NCI-H2227 (cell line): ENCODE results near the gene NIN.
"Not testable (repeated sequence)": the region's sequence is repeated elsewhere in the genome, so short reads cannot be mapped to it uniquely, and the experiment has no call there.

ENCODE experiments used
- DNase-seq: peaks from one replicate; lab custom pipeline; 2025; ENCODE audit not compliant: unreplicated experiment; lab: John Stamatoyannopoulos, UW

NIN gene

DNA sequence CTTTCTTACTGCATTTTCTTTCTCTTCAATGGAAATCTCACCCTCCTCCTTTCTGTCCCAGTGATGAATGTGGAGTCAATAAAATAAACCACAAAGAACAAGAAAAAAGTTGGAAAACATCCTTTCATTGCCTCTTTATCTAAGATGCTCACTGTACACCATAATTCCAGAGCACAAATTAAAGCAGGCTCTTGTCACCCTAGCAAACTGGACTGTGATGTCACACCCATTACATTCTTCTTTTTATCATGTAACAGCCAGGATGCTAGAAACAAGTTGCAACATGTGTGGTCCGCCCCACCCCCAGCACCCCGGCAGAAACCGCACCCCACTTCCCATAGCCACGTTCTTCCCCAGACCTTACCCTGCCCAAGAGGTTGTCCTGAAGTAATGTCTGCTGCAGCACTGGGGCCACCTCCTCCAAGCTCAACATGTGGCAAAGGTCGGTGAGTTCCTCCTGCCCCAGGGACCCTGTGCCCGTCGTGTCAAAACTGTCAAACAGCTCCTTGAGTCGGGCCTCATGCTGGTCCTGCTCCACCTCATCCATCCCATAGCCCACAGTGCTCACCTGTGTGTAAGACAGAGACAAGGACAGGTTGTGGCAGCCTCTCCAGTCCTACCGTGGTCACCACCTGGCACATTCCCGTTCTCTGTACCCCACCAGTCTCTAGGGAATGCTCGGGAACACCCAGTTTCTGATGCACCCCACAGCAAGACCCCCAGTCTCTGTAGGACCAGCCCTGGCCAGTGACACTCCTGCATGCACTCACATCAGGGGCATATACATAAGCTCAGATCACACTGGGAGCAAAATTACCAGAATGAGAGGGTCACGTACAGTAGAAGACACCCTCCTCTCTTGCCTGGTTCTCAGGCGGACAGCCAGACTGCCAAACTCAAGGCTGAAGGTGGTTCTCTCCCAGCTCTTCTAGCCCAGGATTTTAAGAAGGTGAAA, 9.2 kb downstream of the NIN start:
- no peak for DNase-seq

DNA sequence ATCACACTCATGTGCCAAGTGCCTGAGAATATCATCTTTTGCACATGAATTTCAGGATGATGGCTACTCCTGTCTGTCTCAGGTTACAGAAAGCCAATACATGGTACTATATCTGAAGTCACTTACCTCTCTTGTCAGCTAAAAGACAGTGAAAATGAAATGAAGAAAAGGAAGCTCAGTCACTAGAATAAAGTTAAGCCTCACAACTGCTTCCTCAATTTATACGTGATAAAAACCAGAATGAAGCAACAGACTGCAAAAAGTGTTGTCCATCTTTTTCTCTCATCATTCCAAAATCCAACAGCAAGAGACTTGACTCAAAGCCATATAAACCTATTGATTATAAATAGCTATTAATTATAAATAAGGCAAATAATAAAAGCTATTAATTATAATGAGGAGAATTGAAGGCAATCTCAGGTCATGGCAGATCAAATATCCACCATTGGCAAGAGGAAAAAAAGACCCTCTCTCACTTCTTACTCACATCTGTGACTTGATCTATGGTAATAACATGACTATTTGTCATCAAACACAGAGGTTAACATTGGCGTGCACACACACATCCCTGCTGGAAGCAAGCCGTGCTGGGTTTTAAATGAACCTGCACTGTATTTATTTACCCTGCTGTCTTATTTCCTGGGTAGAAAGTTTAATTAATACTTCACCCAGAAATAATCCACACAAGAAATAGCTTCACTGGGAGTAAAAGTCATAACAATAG, 10.0 kb downstream of the NIN start:
- no peak for DNase-seq

DNA sequence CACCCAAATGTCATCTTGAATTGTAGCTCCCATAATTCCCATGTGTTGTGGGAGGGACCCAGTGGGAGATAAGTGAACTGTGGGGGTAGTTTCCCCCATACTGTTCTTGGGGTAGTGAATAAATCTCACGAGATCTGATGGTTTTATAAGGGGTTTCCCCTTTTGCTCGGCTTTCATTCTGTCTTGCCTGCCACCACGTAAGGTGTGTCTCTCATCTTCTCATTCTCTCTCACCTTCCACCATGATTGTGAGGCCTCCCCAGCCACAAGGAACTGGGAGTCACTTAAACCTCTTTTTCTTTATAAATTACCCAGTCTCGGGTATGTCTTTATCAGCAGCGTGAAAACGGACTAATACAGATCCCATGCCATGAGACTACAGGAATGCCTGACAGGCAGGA, 11.7 kb downstream of the NIN start:
- not testable (repeated sequence) for DNase-seq

DNA sequence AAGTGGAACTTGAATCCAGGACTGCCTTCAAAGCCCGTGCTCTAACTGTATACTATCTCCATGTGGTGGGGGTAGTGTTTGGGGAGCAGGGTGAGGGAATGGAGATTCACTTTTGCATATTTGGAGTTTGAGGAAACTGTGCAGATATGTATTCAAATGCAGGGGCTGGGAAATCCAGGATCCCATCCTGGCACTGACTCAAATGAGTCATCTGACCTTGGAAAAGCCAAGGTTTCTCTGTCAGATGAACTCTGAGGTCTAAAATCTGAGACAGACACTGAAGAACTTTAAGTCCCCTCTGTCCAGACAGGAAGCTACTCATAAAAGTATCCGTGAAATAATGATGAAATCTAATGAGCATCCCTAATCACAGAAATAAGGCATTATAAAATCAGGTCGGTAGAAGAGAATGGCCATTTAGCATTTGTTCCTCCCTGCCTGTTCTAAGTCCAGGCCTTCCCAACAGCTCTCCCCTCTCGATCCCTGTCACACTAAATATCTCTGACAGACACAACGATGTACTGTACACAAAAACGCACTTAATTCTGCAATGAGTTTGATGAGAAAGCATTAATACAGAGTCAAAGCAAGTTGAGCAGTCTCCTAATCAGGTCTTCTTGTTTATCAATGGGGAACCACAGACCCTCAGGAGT, 14.4 kb downstream of the NIN start:
- DNase-seq: no peak

DNA sequence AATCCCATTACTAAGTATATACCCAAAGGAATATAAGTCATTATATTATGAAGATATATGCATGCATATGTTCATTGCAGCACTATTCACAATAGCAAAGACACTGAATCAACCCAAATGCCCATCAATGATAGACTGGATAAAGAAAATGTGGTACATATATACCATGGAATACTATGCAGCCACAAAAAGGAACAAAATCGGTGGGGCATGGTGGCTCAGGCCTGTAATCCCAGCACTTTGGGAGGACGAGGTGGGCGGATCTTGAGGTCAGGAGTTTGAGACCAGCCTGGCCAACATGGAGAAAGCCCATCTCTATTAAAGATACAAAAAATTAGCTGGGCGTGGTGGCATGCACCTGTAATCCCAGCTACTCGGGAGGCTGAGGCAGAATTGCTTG, 15.4 kb downstream of the NIN start:
- DNase-seq: not testable (repeated sequence)

DNA sequence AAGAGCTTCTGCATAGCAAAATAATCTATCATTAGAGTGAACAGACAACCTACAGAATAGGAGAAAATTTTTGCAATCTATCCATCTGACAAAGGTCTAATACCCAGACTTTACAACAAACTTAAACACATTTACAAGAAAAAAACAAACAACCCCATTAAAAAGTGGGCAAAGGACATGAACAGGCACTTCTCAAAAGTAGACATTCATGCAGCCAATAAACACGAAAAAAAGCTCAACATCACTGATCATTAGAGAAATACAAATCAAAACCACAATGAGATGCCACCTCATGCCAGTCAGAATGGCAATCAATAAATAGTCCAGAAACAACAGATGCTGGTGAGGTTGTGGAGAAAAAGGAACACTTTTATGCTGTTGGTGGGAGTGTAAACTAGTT, 15.9 kb downstream of the NIN start:
- not testable (repeated sequence) for DNase-seq

DNA sequence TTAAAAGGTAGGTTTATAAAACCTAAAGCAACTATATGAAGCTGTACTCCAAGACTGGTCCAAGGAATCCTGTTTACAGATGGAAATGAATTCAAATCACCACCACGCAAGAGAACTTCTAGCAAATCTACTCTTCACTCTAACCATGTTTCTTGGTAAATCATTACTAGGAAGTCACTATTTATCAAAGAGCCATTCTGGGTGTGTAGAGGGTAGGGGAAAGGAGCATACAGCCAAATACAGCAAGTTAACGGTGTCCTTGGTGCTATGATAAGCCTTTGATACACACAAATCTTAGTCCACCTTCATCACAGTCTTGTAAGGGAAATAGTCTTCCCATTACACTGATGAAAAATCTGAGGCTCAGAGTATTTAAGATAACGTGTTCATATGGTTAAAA, 16.8 kb downstream of the NIN start:
- no peak for DNase-seq

DNA sequence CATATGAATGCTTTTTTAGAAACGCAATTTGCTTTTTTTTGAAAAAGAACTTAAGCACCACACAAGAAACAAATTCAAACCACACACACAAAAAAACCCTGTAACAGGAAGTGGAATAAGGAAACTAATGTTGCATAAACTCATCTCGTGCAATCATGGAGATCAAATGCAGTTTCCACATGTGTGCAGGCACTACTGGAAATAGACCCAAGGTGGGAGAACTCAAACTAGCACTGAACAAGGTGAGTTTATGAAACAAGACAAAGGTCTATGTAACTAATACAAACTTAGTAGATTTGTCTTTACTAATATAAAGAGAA, 17.5 kb downstream of the NIN start:
- DNase-seq: no peak

DNA sequence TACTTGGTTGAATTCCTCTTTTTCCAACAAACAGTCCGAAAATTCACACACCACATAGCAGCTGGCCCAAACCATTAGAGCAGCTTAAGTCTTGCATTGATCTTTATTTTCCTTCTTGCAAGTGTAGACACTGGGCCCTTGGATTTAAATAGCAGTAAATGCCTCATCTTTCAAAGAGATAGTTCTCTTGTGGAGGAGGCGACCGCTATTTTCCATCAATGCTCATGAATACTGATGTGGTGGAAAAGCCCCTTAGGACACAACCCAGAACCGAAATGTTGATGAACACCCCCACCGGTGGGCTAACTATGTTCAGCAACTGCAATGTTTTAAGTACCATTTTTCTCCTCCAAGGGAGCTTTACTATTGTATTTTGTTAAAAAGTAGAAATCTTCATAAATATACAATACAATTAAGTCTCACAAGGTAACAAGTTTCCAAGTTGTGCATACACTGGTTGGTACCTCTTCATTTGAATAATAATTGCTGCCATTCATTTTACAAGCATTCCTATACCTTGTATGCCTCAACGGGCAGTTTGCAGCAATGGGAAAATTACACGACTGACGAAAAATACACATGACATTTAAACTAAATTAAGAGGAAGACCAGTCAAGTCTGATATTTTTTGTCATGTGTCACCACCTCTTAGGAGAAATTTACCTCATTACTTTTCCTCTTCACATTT, 18.0 kb downstream of the NIN start:
- DNase-seq: no peak

DNA sequence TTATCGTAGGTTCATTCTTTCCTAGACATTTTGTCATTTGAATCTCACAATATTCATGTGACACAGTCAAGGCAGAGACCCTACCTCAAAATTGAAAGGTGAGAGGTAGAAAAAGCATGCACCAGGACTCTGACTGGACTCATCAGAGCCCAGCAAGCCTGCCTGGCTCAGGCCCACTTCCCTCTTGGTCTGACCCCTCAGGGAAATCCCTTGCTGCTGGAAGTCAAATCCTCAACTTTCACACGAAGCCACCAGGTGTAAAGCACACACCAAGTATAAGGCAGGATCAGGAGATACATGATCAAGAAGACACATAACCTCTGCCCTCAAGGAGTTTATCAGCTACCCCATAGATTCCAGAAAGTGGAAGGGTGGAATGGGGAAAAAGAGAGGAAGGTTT, 18.8 kb downstream of the NIN start:
- DNase-seq: no peak

DNA sequence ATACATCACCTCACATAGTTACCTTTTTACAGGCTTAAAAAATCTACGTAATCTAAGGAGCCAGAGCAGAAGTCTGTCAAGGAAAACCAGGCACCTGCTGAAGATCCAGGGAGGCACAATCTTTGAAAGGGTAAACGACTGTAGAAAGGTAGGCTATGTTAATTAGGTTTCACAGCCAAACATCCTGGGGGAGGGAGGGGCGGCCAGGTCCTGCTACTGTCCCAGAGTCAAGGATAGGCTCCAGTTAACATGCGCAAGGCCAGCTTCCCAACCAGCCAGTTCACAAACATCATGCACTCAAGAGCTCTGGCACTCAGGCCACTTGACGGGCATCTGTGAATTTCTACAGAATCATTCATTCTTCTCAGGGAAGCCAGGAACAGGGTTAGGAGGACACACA, 22.9 kb downstream of the NIN start:
- DNase-seq: no peak

DNA sequence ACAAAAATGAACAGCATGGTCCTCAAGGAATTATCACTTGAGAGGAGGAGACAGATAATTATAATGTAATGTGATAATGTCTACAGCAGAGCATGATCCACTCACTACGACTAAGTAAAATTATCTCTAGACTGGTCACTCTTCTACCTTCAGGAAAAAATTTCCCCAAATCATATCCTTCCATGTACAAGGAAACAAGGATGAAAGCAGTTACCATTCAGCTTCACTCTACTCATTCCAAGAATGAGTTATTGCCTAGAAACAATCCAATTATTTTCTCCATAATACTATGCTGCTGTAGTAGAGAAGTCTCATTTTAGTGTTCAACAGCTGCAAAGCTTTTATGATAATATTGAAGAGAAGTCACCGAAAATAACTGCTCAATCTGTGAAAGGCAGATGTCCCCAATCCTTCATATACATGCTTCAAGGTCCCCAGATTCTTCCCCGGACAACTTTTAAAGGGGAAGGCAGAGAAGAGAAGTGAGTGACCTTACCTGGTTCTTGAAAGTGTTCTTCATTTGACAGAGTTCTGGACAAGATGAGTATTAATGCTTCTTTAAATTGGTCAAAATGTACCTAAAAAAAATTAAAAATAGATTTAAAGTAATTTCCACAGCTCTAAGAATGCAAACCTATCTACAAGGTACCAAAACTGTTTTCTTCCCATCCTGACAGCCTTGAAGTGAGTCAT, 24.6 kb downstream of the NIN start:
- peak; percentile 55 for DNase-seq

DNA sequence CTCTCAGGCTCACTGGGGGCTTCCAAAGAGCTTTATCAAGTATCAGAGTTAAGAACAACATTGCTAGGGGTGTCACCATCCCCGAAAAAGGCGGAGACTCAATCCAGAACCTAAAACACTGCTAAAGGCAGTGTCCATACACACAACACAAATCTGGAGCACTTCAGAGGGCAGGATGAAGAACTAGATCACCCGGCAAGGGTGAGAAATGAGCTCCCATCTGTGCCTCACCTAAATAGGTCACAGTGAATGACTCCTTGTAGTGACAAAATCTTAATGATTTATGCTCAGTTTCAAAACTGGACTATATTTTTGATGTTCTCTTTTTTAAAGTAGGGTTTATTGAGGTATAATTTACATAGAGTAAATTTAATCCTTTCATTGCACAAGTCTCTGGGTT, 25.6 kb downstream of the NIN start:
- DNase-seq: no peak

DNA sequence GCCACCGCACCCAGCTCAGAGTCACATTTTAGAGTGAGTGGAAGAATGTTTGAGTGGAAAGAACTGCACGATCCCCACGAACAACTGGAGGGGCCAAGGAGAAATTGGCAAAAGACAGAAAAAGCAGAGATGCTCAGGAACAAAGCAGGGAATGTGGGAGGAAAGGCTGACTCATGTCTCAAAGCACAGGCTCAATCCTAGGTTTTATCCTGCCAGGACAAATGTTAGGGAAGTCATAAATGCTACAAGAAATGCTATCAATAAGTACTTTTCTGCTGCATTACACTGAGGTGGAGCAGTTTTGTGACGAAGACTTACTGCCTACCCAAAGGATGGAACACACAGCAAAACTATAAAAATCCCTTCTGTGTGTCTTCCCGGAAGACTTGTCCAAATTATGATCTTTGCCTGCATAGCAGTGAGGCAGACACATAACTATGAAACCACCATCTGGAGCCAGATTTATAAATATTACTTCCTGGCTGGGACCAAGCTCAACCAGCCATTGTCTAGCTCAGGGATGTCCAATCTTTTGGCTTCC, 26.7 kb downstream of the NIN start:
- DNase-seq: no peak

DNA sequence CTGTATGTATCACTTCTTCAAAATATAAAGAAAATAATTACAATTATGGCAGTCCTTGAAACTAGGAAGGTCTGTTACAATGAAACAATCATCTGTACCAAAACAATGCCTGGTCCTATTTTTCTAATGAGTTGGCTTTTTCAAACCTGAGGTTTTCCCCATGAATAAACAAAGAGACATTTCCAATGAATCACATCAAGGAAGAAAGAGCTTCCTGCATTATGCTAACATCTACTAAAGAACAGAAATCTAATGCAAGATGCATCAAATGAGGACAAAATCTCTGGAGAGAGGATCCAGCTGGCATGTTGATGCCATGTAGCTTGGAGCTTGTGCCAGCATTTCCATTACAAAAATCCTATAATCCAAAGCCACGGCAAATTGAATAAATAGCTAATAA, 29.3 kb downstream of the NIN start:
- no peak for DNase-seq

DNA sequence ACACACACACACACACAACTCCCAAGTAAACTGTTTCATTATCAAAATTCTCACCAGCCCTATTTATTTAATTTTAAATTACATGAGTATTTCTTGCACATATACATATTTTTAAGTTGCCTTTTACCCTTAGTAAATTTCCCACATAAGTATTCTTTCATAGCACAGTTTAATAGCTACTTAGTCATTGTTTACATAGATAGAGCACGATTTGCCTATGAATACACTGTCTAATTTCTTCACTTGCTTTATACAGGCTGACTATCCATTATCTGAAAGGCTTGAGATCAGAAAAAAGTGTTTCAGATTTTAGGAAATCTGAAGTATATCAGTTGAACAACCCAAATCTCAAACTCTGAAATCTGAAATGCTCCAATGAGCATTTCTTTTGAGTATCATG, 30.9 kb downstream of the NIN start:
- no peak for DNase-seq

DNA sequence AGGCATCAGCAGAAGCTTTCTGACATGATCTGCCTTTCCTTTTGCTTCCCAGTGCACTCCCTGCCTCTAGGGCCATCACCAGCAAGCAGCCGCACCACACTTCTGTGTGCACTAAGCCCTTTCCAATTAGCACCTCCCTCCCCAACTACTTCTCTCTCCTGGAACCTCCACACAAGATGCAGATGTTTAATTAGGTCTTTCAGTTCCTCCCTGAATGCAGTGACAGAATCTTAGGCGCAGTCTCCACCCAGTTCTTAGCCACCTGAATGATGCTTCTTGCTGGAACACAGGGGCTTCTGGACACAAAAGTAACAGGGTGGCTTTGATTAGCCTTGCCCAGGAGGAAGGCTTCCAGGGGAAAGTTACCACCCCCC, 32.9 kb downstream of the NIN start:
- DNase-seq: no peak

DNA sequence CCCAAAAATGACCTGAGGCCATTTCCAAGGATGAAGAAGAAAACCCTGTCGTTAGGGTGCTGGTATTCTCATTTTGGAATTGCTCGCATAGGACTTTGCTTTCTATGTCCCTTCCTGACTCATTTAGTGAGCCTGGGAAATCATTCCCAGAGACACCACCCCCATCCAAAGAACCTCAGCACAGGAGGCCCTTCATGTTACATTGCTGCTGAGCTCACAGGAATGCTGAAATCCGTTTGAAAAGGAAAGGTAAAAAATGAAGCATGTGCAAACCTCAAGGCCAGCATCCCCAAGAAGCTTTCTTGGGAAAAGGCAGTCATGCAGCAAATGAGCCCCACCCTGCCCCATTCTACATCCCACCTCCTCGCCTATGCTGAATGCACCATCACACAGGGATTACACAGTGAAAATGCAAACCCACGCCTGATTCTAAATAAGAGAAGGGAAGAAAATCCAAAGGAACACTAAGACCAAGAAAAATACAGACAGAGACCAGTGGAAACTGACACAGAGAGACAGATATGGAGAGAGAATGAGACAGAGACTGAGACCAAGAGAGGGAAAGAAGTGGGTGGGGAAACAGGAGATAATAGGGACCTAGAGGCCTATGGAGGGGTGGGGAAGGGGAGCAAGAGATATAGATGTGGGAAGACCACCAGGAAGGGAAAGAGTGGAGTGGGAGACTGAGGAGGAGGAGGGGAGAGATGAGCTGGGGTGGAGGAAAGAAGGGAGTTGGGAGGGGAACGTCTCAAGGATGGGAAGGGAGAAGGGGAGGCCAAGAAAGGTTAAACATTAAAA, 33.5 kb downstream of the NIN start:
- no peak for DNase-seq

DNA sequence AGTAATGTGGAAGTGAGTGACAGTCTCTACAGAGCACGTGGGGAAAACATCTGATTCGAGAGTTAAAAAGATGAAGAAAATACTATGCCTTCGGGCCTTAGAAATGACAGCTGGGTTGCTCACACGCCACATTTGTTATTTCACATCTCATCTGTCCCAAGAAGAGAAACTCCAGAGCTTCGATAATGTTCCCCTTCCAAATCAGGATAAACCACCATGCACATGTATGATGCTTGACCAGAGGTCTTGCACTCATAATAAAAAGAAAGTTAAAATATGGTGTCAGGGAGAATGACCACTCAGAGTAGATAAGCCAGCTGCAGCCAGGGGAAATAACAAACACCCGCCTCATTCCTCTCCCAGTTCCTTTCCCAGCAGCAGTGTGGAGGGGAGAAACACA, 34.6 kb downstream of the NIN start:
- no peak for DNase-seq

DNA sequence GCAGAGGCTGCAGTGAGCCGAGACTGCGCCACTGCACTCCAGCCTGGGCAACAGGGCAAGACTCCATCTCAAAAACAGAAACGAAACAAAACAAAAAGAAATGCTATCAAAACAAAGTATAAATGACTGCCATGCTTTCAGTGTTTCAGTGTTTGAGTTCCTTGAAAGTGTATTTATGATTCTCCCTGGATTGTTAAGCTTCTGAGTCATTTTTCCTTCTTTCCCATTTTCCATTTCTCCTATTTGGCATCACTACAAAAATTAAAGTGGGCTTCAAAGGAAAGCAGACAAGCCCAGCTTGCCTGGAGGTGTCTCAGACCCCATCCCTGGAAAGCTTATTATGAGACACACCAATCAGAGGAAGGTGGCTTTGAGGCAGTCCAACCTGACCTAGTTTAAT, 35.1 kb downstream of the NIN start:
- no peak for DNase-seq
